Neuronal stem cell (in vitro differentiated cells): ENCODE measurements around the gene ZCCHC7.
"Not testable (repeated sequence)": the region's sequence is repeated elsewhere in the genome, so short reads cannot be mapped to it uniquely, and the experiment has no call there.

ENCODE experiments used
- DNase-seq: peaks from one replicate; pipeline ENCODE4 v3.0.0-alpha.2; 2013; ENCODE audit warnings: low spot score
- H2AFZ ChIP-seq: one replicate; pipeline ENCODE4 v1.6.1; 2013; ENCODE audit warnings: mild to moderate bottlenecking, low read length, inconsistent platforms
- H2AK5ac ChIP-seq: 2 replicates; pipeline ENCODE4 v1.6.1; 2013; ENCODE audit warnings: low read depth, mild to moderate bottlenecking, inconsistent platforms, low read length, moderate library complexity, mixed read lengths
- H2BK120ac ChIP-seq: 2 replicates; pipeline ENCODE4 v1.6.1; 2013; ENCODE audit warnings: low read depth, mild to moderate bottlenecking, inconsistent platforms, low read length, moderate library complexity, mixed read lengths
- H2BK12ac ChIP-seq: one replicate; pipeline ENCODE4 v1.6.1; 2013; ENCODE audit warnings: low read length, inconsistent platforms
- H2BK15ac ChIP-seq: 2 replicates; pipeline ENCODE4 v1.6.1; 2013; ENCODE audit warnings: mild to moderate bottlenecking, low read length, inconsistent platforms, mixed read lengths
- H2BK5ac ChIP-seq: one replicate; pipeline ENCODE4 v1.6.1; 2013; ENCODE audit warnings: inconsistent platforms, mild to moderate bottlenecking, low read length, moderate library complexity
- H3K14ac ChIP-seq: one replicate; pipeline ENCODE4 v1.6.1; 2013; ENCODE audit warnings: low read length, inconsistent platforms
- H3K18ac ChIP-seq: 2 replicates; pipeline ENCODE4 v1.6.1; 2013; ENCODE audit warnings: low read length, inconsistent platforms
- H3K23ac ChIP-seq: 2 replicates; pipeline ENCODE4 v1.6.1; 2013; ENCODE audit warnings: low read depth, mild to moderate bottlenecking, mixed read lengths, low read length, inconsistent platforms; ENCODE audit not compliant: poor library complexity
- H3K27ac ChIP-seq: replicated peaks from 3 replicates; pipeline ENCODE4 v1.5.1; 2013; ENCODE audit warnings: low read length, inconsistent platforms
- H3K27me3 ChIP-seq, 3 experiments: 2 replicates each; pipeline ENCODE4 v1.6.1; 2013; ENCODE audit warnings: low read length in 3 of 3, mild to moderate bottlenecking in 2 of 3, inconsistent platforms in 1 of 3, low read depth in 1 of 3, mixed read lengths in 1 of 3, moderate library complexity in 1 of 3; ENCODE audit not compliant: control insufficient read depth in 3 of 3, insufficient read depth in 3 of 3
- H3K36me3 ChIP-seq, 2 donors: replicated peaks in 1 of 2; 2 replicates each; pipeline ENCODE4 v1.6.1; 2013; ENCODE audit warnings: low read length in 2 of 2; ENCODE audit not compliant: control insufficient read depth in 2 of 2, insufficient read depth in 2 of 2
- H3K4ac ChIP-seq: 2 replicates; pipeline ENCODE4 v1.6.1; 2013; ENCODE audit warnings: inconsistent platforms, mild to moderate bottlenecking, low read length, moderate library complexity
- H3K4me1 ChIP-seq, 2 donors: 1 replicate in 1 of 2; 2 replicates in 1 of 2; pipeline ENCODE4 v1.6.1; 2013; ENCODE audit warnings: low read length in 2 of 2, low read depth in 1 of 2; ENCODE audit not compliant: control insufficient read depth in 2 of 2, insufficient read depth in 1 of 2
- H3K4me2 ChIP-seq: one replicate; pipeline ENCODE4 v1.6.1; 2013; ENCODE audit warnings: mild to moderate bottlenecking, low read length, inconsistent platforms; ENCODE audit not compliant: insufficient read depth, poor library complexity, severe bottlenecking
- H3K4me3 ChIP-seq, 2 donors: 2 replicates each; pipeline ENCODE4 v1.5.1; 2013; ENCODE audit warnings: low read length in 2 of 2, mild to moderate bottlenecking in 2 of 2, inconsistent platforms in 1 of 2, moderate library complexity in 1 of 2
- H3K79me1 ChIP-seq: one replicate; pipeline ENCODE4 v1.6.1; 2013; ENCODE audit warnings: low read depth, mild to moderate bottlenecking, inconsistent platforms, low read length, moderate library complexity
- H3K9ac ChIP-seq: one replicate; pipeline ENCODE4 v1.6.1; 2013; ENCODE audit warnings: mild to moderate bottlenecking, low read depth, low read length, inconsistent platforms; ENCODE audit not compliant: poor library complexity
- H3K9me3 ChIP-seq, 2 donors: replicated peaks in 1 of 2; 2 replicates each; pipeline versions ENCODE3 to v1.6.1; 2013; ENCODE audit warnings: low read length in 2 of 2, mild to moderate bottlenecking in 2 of 2, inconsistent platforms in 1 of 2, low read depth in 1 of 2, mixed read lengths in 1 of 2, moderate library complexity in 1 of 2; ENCODE audit not compliant: control insufficient read depth in 2 of 2, insufficient read depth in 1 of 2
- H4K8ac ChIP-seq: one replicate; pipeline ENCODE4 v1.6.1; 2013; ENCODE audit warnings: low read depth, mild to moderate bottlenecking, inconsistent platforms, low read length, moderate library complexity
- H4K91ac ChIP-seq: one replicate; pipeline ENCODE4 v1.6.1; 2013; ENCODE audit warnings: low read length, low read depth, mild to moderate bottlenecking, inconsistent platforms; ENCODE audit not compliant: poor library complexity
- WGBS, 2 donors: extraction: QIAGEN DNeasy Blood & Tissue Kit; methylation state at CpG; one replicate each; pipeline ENCODE4 v1.1.7; 2013; ENCODE audit warnings: missing lambda C conversion rate in 2 of 2, mixed read lengths in 1 of 2; ENCODE audit not compliant: insufficient read length in 2 of 2, insufficient replicate concordance in 1 of 2; ENCODE audit errors: extremely low coverage in 2 of 2; 5-methylcytosine and 5-hydroxymethylcytosine counted together

Gene ZCCHC7

GRCh38 chr9:37085233-37085632 is 35.1 kb upstream of the ZCCHC7 start:
- Histone ChIP-seq H4K8ac (no peak overlapping the region), H3K36me3 (peaks cover 3 to 64% of the 10 kb centered on the region in 2 donors), H3K79me1 (no peaks in the 10 kb centered on the region), H3K14ac (no peak overlapping the region), H3K27ac (no peak overlapping the region), H3K23ac (no peak overlapping the region), H3K4ac (no peak overlapping the region), H3K4me3 (no peak overlapping the region), H3K18ac (no peak overlapping the region), H3K4me2 (no peak overlapping the region), H2BK12ac (no peak overlapping the region), H2AK5ac (no peak overlapping the region), H2AFZ (no peak overlapping the region), H4K91ac (no peak overlapping the region), H3K9me3 (peaks cover 0 to 3% of the 10 kb centered on the region in 2 donors), H2BK120ac (no peak overlapping the region), H2BK15ac (no peak overlapping the region), H3K4me1 (no peaks in the 10 kb centered on the region), H3K9ac (no peak overlapping the region), H3K27me3 (no peaks in the 10 kb centered on the region), H2BK5ac (no peak overlapping the region)
- WGBS, 2 donors: no CpG with 5 or more reads among the region's 1 CpG
- no peak for DNase-seq

DNA sequence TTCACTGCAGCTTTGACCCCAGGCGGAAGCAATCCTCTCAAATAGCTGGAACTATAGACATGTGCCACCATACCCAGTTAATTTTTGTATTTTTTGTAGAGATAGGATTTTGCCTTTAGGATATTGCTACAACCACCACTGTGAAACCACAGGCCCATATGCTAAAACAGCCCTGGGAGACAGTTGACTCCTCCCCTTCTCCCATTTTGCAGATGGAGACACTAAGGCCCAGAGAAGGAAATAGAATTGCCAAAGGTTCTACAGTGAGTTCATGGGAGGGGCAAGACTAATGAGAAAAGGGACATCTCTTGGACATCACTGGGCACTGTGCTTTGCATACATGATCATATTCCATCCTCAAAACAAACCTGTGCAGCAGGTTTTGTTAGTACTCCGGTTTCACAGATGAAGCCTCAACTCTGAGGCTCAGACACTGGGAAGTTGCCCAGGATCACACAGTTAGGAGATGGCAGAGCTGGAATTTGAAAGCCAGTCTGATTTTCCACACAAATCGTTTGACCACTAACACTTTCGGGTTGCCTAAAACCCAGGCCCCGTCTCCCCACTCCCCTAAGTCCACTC is 27.6 kb upstream of the ZCCHC7 start:
- H2AFZ ChIP-seq, H4K8ac ChIP-seq, DNase-seq, H3K9ac ChIP-seq, H2BK15ac ChIP-seq, H3K18ac ChIP-seq, H3K23ac ChIP-seq, H4K91ac ChIP-seq, H2BK12ac ChIP-seq, H3K27me3 ChIP-seq, H3K4ac ChIP-seq, H2BK120ac ChIP-seq, H3K27ac ChIP-seq, H3K9me3 ChIP-seq, H3K79me1 ChIP-seq, H3K4me1 ChIP-seq, H2BK5ac ChIP-seq, H3K4me2 ChIP-seq, H2AK5ac ChIP-seq, H3K14ac ChIP-seq, H3K4me3 ChIP-seq: not testable (repeated sequence)
- WGBS, 2 donors: no CpG with 5 or more reads among the region's 5 CpGs
- H3K36me3 ChIP-seq: peaks cover 0 to 25% of the 10 kb centered on the region in 2 donors

GRCh38 chr9:37094751-37095150 is 25.6 kb upstream of the ZCCHC7 start:
- no peak overlapping the region for H2AFZ ChIP-seq
- H2AK5ac ChIP-seq: no peak overlapping the region
- H3K4ac ChIP-seq: no peak overlapping the region
- H4K8ac ChIP-seq: no peak overlapping the region
- no peak overlapping the region for H2BK5ac ChIP-seq
- WGBS, 2 donors: no CpG with 5 or more reads among the region's 1 CpG
- H3K23ac ChIP-seq: no peak overlapping the region
- no peak overlapping the region for H4K91ac ChIP-seq
- no peaks in the 10 kb centered on the region for H3K27me3 ChIP-seq
- H3K18ac ChIP-seq: no peak overlapping the region
- no peaks in the 10 kb centered on the region for H3K4me1 ChIP-seq
- DNase-seq: no peak
- H3K27ac ChIP-seq: no peak overlapping the region
- H3K9ac ChIP-seq: no peak overlapping the region
- no peaks in the 10 kb centered on the region for H3K9me3 ChIP-seq
- H3K4me3 ChIP-seq: no peak overlapping the region
- peaks cover 0 to 6% of the 10 kb centered on the region in 2 donors for H3K36me3 ChIP-seq
- no peak overlapping the region for H2BK12ac ChIP-seq
- H2BK15ac ChIP-seq: no peak overlapping the region
- no peak overlapping the region for H3K4me2 ChIP-seq
- H2BK120ac ChIP-seq: no peak overlapping the region
- no peaks in the 10 kb centered on the region for H3K79me1 ChIP-seq
- no peak overlapping the region for H3K14ac ChIP-seq

DNA sequence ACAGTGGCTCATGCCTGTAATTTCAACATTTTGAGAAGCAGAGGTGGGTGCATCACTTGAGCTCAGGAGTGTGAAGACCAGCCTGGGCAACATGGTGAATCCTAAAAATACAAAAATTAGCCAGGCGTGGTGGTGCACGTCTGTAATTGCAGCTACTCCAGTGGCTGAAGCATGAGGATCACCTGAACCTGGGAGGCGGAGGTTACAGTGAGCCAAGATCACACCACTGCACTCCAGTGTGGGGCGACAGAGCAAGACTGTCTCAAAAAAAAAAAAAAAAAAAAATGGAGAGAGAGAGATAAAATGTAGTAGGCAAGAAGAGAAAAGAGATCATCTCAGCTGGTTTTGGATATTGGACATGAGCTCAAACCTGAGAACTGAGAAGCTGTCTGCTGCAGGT is 23.7 kb upstream of the ZCCHC7 start:
- Histone ChIP-seq H3K4me1 (no peaks in the 10 kb centered on the region), H4K91ac (no peak overlapping the region), H3K23ac (no peak overlapping the region), H3K4me3 (no peak overlapping the region), H2BK5ac (no peak overlapping the region), H3K14ac (no peak overlapping the region), H2BK12ac (no peak overlapping the region), H3K27me3 (no peaks in the 10 kb centered on the region), H2BK15ac (no peak overlapping the region), H4K8ac (no peak overlapping the region), H2BK120ac (no peak overlapping the region), H3K27ac (no peak overlapping the region), H3K4ac (no peak overlapping the region), H3K79me1 (no peaks in the 10 kb centered on the region), H3K36me3 (no peaks in the 10 kb centered on the region), H3K18ac (no peak overlapping the region), H2AK5ac (no peak overlapping the region), H3K4me2 (no peak overlapping the region), H2AFZ (no peak overlapping the region), H3K9ac (no peak overlapping the region), H3K9me3 (no peaks in the 10 kb centered on the region)
- no CpG with 5 or more reads among the region's 4 CpGs for WGBS, 2 donors
- DNase-seq: no peak
